HEK293 (cell line): ENCODE measurements around the gene SNUPN.

Experiments used
- KLF10 ChIP-seq: fragments of 450-650 bp; IDR thresholded peaks from 2 replicates; pipeline ENCODE4 v1.5.1; 2018; ENCODE audit warnings: missing biosample characterization, mild to moderate bottlenecking, missing genetic modification characterization
- KLF9 ChIP-seq: fragments of 450-650 bp; formaldehyde crosslinking; IDR thresholded peaks from 2 replicates; pipeline ENCODE4 v1.5.1; 2016; ENCODE audit warnings: missing biosample characterization, missing genetic modification characterization, low read depth
- ZBTB7A ChIP-seq: fragments of 450-650 bp; formaldehyde crosslinking; IDR thresholded peaks from 2 replicates; pipeline ENCODE4 v1.5.1; 2016; ENCODE audit warnings: low read depth, missing biosample characterization, missing genetic modification characterization
- ZNF629 ChIP-seq: fragments of 450-650 bp; formaldehyde crosslinking; IDR thresholded peaks from 2 replicates; pipeline ENCODE4 v1.5.1; 2017; ENCODE audit warnings: missing biosample characterization, missing genetic modification characterization
- TF ChIP-seq, protein P1 (sequence below): fragments of 450-650 bp; formaldehyde crosslinking; IDR thresholded peaks from 2 replicates; pipeline ENCODE4 v1.5.1; 2016; ENCODE audit warnings: missing biosample characterization, missing genetic modification characterization, borderline replicate concordance
- TF ChIP-seq, protein P2 (sequence below): fragments of 450-650 bp; formaldehyde crosslinking; IDR thresholded peaks from 2 replicates; pipeline ENCODE4 v1.5.1; 2016; ENCODE audit warnings: missing biosample characterization, missing genetic modification characterization
- TF ChIP-seq, protein P3 (sequence below): fragments of 450-650 bp; formaldehyde crosslinking; IDR thresholded peaks from 2 replicates; pipeline ENCODE4 v1.5.1; 2016; ENCODE audit warnings: missing biosample characterization, missing genetic modification characterization

DNA sequence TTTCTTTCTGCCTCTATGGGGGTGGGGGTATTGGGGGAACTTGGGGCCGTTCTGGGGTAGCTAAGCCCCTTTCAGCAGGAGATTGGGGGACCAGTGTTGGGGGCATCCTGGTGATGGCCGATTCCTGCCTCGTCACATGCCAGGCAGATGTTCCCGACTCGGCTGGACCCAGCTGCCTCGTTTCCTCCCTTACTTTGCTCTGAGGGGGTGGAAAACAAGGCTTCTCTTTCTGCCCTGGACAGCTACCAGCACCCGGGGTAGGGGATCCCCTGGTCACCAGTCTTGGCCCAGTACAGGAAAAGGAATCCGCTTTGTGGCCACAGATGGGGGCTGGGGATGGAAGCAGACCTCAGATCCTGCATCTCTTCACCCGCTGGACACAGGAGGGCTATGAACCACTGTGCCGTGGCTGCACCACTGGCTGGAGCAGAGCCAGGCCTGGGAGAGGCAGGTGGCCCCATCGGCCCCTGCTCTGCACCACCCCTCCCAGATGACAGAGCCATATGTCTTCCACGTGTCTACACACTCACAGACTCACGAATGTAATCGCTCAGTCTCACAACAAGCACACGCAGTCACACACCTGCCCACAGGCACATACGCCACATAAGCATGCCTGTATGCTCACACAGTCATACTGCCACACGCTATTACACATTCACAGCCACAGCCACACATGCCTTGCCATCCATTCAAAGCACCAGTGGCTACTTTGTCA lies 34.6 kb upstream of the SNUPN start:
- TF ChIP-seq KLF9 (tag by site-specific recombination) (no peak), ZNF629 (tag by site-specific recombination) (no peak), ZBTB7A (no peak), KLF10 (tag by site-specific recombination) (no peak)
- TF ChIP-seq, protein P1, sequence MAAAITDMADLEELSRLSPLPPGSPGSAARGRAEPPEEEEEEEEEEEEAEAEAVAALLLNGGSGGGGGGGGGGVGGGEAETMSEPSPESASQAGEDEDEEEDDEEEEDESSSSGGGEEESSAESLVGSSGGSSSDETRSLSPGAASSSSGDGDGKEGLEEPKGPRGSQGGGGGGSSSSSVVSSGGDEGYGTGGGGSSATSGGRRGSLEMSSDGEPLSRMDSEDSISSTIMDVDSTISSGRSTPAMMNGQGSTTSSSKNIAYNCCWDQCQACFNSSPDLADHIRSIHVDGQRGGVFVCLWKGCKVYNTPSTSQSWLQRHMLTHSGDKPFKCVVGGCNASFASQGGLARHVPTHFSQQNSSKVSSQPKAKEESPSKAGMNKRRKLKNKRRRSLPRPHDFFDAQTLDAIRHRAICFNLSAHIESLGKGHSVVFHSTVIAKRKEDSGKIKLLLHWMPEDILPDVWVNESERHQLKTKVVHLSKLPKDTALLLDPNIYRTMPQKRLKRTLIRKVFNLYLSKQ: no peak
- TF ChIP-seq, protein P2, sequence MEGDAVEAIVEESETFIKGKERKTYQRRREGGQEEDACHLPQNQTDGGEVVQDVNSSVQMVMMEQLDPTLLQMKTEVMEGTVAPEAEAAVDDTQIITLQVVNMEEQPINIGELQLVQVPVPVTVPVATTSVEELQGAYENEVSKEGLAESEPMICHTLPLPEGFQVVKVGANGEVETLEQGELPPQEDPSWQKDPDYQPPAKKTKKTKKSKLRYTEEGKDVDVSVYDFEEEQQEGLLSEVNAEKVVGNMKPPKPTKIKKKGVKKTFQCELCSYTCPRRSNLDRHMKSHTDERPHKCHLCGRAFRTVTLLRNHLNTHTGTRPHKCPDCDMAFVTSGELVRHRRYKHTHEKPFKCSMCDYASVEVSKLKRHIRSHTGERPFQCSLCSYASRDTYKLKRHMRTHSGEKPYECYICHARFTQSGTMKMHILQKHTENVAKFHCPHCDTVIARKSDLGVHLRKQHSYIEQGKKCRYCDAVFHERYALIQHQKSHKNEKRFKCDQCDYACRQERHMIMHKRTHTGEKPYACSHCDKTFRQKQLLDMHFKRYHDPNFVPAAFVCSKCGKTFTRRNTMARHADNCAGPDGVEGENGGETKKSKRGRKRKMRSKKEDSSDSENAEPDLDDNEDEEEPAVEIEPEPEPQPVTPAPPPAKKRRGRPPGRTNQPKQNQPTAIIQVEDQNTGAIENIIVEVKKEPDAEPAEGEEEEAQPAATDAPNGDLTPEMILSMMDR (tag by site-specific recombination): no peak
- TF ChIP-seq, protein P3, sequence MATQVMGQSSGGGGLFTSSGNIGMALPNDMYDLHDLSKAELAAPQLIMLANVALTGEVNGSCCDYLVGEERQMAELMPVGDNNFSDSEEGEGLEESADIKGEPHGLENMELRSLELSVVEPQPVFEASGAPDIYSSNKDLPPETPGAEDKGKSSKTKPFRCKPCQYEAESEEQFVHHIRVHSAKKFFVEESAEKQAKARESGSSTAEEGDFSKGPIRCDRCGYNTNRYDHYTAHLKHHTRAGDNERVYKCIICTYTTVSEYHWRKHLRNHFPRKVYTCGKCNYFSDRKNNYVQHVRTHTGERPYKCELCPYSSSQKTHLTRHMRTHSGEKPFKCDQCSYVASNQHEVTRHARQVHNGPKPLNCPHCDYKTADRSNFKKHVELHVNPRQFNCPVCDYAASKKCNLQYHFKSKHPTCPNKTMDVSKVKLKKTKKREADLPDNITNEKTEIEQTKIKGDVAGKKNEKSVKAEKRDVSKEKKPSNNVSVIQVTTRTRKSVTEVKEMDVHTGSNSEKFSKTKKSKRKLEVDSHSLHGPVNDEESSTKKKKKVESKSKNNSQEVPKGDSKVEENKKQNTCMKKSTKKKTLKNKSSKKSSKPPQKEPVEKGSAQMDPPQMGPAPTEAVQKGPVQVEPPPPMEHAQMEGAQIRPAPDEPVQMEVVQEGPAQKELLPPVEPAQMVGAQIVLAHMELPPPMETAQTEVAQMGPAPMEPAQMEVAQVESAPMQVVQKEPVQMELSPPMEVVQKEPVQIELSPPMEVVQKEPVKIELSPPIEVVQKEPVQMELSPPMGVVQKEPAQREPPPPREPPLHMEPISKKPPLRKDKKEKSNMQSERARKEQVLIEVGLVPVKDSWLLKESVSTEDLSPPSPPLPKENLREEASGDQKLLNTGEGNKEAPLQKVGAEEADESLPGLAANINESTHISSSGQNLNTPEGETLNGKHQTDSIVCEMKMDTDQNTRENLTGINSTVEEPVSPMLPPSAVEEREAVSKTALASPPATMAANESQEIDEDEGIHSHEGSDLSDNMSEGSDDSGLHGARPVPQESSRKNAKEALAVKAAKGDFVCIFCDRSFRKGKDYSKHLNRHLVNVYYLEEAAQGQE (tag by site-specific recombination): no peak
